Prostate gland (tissue), 2 donors: Measurements from ENCODE around the gene LDLRAD4.
"Not testable (repeated sequence)": the region's sequence is repeated elsewhere in the genome, so short reads cannot be mapped to it uniquely, and the experiment has no call there.

ENCODE experiments used
- POLR2A ChIP-seq: fragments of 450-650 bp; IDR thresholded peaks from one replicate; pipeline ENCODE4 v1.6.1; 2016; ENCODE audit warnings: antibody characterized with exemption, mild to moderate bottlenecking
- POLR2AphosphoS5 ChIP-seq: sonication (generic); formaldehyde crosslinking; IDR thresholded peaks from one replicate; pipeline ENCODE4 v1.6.1; 2017; ENCODE audit warnings: antibody characterized with exemption
- TF ChIP-seq, protein P1 (sequence below), 4 experiments: fragments of 200-600 bp in 2 of 4; fragments of 450-650 bp in 2 of 4; sonication (generic) in 2 of 4; IDR thresholded peaks; 1 replicate in 3 of 4; 2 replicates in 1 of 4; pipeline ENCODE4 v1.5.1; 2016 to 2019; ENCODE audit warnings: antibody characterized with exemption in 4 of 4, mild to moderate bottlenecking in 2 of 4, moderate library complexity in 2 of 4

GRCh38 chr18:13695337-13695736, 476.8 kb downstream of the LDLRAD4 start:
- TF ChIP-seq POLR2A, POLR2AphosphoS5: not testable (repeated sequence)
- TF ChIP-seq, protein P1, sequence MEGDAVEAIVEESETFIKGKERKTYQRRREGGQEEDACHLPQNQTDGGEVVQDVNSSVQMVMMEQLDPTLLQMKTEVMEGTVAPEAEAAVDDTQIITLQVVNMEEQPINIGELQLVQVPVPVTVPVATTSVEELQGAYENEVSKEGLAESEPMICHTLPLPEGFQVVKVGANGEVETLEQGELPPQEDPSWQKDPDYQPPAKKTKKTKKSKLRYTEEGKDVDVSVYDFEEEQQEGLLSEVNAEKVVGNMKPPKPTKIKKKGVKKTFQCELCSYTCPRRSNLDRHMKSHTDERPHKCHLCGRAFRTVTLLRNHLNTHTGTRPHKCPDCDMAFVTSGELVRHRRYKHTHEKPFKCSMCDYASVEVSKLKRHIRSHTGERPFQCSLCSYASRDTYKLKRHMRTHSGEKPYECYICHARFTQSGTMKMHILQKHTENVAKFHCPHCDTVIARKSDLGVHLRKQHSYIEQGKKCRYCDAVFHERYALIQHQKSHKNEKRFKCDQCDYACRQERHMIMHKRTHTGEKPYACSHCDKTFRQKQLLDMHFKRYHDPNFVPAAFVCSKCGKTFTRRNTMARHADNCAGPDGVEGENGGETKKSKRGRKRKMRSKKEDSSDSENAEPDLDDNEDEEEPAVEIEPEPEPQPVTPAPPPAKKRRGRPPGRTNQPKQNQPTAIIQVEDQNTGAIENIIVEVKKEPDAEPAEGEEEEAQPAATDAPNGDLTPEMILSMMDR (IDR thresholded peaks at IDR 0.05), result not testable (repeated sequence)
